Colonic mucosa (tissue), 4 donors: ENCODE data around the gene ID3. TPM values are rescaled to one million over a fixed set of nuclear protein-coding genes. Genes with fewer than 3 reads are reported as not detected.
A peak's percentile ranks its signal among the peaks of the same experiment; 100 is the strongest.
"Not testable (repeated sequence)": the region's sequence is repeated elsewhere in the genome, so short reads cannot be mapped to it uniquely, and the experiment has no call there.

Source experiments
- DNase-seq: peaks from one replicate; pipeline ENCODE4 v3.0.0-alpha.2; 2020
- H3K27ac ChIP-seq: fragments of 200-600 bp; one replicate; pipeline ENCODE4 v1.8.0; 2021
- H3K27me3 ChIP-seq: fragments of 200-600 bp; one replicate; pipeline ENCODE4 v1.8.0; 2021
- H3K36me3 ChIP-seq: fragments of 200-600 bp; one replicate; pipeline ENCODE4 v1.8.0; 2021
- H3K4me1 ChIP-seq: fragments of 200-600 bp; one replicate; pipeline ENCODE4 v1.8.0; 2021; ENCODE audit warnings: mild to moderate bottlenecking
- H3K4me3 ChIP-seq: fragments of 200-600 bp; one replicate; pipeline ENCODE4 v1.8.0; 2021
- H3K9ac ChIP-seq, 2 donors: one replicate each; pipeline ENCODE4 v1.7.0; 2013; ENCODE audit warnings: control low read depth in 2 of 2, low read depth in 2 of 2, low read length in 2 of 2
- H3K9me3 ChIP-seq: fragments of 200-600 bp; one replicate; pipeline ENCODE4 v1.8.0; 2021
- intact Hi-C: fragments of 100-400 bp; cut with DNase I; formaldehyde crosslinking; loops from one replicate; pipeline ENCODE4 v1.14.1; 2022
- total RNA-seq, 2 donors: library from RNA; stranded (reverse); fragmentation: NEBNext Ultra II Directional in 1 of 2; extraction: Animal tissue kit (Norgen Biotek cat#: 25700) in 1 of 2; gene quantifications; one replicate each; pipeline ENCODE4 v1.2.1, GENCODE V29; 2021
- TF ChIP-seq, protein P1 (sequence below): fragments of 200-600 bp; IDR thresholded peaks from one replicate; pipeline ENCODE4 v1.8.0; 2022; ENCODE audit warnings: antibody characterized with exemption, mild to moderate bottlenecking
- donor health status: healthy.
- donor health status: DM: no; HTN: no; CAD: no.
- donor health status: DM: no; HTN: no; CAD: no.

ID3 gene
- total RNA-seq, 2 donors from 2014 or later, result 106 to 221 TPM

DNA sequence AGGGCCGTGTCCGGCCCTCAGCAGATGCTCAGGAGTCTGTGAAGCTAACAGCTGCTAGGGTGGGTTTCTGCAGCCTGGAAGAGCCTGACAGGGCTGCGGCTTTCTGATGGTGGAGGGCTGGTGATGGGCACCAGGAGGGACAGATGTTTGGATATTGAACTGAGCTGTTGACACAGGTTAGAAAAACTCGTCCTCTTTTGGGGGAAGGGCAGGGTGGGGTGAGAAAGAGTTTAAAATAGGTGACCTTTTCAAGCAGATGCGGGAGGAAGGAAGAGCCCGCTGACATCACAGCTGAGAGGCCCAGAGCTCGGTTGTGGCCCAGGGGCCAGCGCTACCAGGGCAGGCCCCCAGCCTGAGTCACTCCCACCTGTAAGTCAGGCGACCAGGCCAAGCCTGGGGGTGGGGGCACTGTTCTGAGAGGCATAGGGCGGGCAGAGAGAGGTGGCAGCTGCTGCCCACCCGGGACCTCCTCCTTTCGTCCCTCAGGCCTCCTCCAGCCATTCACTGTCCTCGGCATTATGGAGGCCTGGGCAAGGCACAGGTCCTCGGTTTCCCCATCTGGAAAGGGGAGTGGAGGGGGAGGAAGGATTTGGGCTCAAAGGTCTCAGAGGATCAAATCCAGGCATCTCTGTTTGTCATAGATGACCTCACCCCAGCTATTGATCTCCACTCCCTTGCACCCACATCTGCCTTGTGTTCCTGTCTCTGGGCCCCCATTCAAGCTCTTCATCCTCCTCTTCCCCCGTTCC is 32.3 kb upstream of the ID3 start:
- intact Hi-C loops, result no loop called here
- TF ChIP-seq, protein P1, sequence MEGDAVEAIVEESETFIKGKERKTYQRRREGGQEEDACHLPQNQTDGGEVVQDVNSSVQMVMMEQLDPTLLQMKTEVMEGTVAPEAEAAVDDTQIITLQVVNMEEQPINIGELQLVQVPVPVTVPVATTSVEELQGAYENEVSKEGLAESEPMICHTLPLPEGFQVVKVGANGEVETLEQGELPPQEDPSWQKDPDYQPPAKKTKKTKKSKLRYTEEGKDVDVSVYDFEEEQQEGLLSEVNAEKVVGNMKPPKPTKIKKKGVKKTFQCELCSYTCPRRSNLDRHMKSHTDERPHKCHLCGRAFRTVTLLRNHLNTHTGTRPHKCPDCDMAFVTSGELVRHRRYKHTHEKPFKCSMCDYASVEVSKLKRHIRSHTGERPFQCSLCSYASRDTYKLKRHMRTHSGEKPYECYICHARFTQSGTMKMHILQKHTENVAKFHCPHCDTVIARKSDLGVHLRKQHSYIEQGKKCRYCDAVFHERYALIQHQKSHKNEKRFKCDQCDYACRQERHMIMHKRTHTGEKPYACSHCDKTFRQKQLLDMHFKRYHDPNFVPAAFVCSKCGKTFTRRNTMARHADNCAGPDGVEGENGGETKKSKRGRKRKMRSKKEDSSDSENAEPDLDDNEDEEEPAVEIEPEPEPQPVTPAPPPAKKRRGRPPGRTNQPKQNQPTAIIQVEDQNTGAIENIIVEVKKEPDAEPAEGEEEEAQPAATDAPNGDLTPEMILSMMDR, result no peak
- Histone ChIP-seq H3K4me1 (no peaks in the 10 kb centered on the region), H3K36me3 (no peaks in the 10 kb centered on the region), H3K27me3 (no peaks in the 10 kb centered on the region), H3K4me3 (no peak overlapping the region), H3K9me3 (no peaks in the 10 kb centered on the region), H3K9ac (peak overlapping the region in 1 of 2 donors; percentile 24), H3K27ac (no peak overlapping the region)
- no peak for DNase-seq

DNA sequence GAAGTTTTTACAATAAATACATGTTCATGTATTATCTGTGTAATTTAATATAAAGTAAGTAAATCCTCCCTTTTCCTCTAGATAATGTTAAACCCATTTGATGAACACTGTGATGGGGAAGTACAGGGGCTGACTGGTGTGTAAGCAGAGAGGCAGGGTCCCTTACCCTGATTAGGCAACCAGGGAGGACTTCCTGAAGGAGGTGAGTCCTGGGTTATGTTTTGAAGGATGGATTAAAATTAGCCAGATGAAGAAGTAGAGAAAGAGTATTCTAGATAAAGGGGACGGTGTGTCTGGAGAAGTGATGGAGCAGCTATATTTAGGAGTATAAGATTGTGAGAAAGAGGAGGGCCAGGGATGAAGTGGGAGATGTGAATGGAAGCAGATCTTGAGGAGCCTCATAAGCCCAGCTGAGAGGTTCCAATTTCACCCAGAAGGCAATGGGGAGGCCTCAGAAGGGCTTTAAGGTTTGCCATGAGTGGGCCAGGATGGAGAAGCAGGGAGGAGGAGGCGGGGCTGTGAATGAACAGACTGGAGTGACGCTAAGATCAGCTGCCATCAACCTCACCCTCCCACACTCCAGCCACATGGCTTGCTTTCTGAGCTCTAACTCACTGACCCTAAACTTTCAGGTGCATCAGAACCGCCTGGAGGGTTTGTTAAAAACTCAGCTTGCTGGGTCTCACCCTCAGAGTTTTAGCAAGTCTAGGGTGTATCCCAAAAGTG is 30.9 kb upstream of the ID3 start:
- Histone ChIP-seq H3K9ac (no peak overlapping the region), H3K27me3 (no peaks in the 10 kb centered on the region), H3K9me3 (no peaks in the 10 kb centered on the region), H3K4me3 (no peak overlapping the region), H3K4me1 (no peaks in the 10 kb centered on the region), H3K36me3 (no peaks in the 10 kb centered on the region), H3K27ac (no peak overlapping the region)
- intact Hi-C loops, result no loop called here
- TF ChIP-seq, protein P1, result no peak
- DNase-seq, result no peak

DNA sequence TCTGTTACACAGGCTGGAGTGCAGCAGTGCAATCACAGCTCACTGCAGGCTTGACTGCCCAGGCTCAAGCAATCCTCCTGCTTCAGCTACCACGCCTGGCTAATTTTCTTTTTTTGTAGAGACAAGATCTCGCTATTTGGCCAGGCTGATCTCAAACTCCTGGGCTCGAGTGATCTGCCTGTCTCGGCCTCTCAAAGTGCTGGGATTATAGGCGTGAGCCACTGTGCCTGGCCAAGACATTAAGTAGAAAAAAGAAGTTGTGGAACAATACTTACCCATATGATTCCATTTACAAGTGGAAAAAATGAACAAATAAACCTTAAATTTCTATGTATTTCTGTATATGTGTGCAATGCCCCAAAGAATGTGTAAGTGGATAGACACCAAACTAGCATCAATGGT is 30.3 kb upstream of the ID3 start:
- Histone ChIP-seq H3K27me3 (no peaks in the 10 kb centered on the region), H3K27ac (no peak overlapping the region), H3K4me3 (no peak overlapping the region), H3K9ac (no peak overlapping the region), H3K9me3 (no peaks in the 10 kb centered on the region), H3K4me1 (no peaks in the 10 kb centered on the region), H3K36me3 (no peaks in the 10 kb centered on the region)
- DNase-seq, result no peak
- TF ChIP-seq, protein P1, result no peak
- intact Hi-C loops, result no loop called here

DNA sequence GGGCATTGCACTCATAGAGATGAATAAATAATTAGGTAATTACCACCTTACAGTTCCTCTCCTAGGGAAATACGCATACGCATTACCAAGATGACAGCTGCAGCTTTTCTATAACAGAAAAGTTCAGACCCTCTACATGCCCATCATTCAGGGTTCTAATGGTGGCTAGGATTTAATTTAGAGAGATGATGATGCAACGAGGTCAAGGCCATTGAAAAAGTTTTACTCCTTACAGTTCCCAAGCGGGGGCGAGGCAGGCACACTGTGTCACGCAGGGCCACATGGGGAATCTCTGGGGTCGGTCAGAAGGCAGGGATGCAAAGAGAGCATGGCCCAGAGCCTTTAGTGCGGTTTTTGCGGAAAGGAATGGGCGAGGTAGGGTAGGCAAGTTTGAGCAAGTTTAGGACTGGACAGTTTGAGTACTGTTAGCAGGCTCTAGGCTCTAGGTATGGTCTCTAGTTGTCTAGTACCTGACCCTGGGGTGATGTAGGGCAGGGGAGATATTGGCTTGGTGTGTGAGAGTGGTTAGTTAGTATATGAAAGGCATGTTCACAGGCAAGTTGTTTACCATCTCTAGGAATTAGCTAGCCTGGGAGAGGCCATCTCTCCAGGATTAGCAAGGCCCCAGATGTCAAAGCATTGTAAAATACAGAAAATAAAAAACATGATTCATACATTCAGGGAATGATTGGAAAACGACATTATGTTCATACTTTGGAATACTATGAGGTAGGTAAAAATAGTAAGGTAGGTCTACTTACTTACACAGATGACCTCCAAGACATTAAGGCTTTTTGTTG is 29.6 kb upstream of the ID3 start:
- TF ChIP-seq, protein P1, result no peak
- Histone ChIP-seq H3K9me3 (no peaks in the 10 kb centered on the region), H3K27ac (no peak overlapping the region), H3K4me3 (no peak overlapping the region), H3K4me1 (no peaks in the 10 kb centered on the region), H3K9ac (no peak overlapping the region), H3K27me3 (no peaks in the 10 kb centered on the region), H3K36me3 (no peaks in the 10 kb centered on the region)
- intact Hi-C loops, result no loop called here
- DNase-seq, result no peak

DNA sequence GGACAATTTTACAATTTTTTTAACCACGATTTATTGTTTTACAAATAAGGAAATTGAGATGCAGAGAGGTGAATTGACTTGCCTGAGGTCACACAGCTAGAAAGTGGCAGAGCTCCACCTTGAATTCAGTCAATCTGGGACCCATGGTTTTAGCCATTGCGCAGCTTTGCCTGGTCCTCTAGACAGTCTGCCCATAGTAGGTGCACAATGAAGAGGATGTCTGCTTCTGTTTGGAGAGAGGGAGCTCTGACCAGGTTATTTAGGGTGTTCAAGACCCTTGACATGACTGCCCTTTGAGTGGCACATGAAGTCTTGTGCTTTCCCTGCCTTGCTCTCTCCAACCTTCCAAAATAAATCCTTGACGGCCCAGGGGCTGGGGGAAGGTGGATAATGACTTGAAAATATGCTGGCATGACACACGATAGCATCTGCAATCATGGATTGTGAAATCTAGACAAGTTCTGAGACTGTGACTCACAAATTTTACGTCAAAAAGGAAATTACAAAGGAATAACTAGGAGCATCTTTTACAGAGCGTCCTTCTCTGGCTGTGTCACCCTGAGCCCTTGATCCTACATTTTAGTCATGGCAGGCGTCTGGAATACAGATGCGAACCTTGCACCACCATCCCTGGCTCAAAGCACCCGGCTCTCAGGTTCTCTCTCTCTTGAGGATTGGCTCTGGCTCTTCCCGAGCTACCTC is 26.2 kb upstream of the ID3 start:
- no peak overlapping the region for H3K4me3 ChIP-seq
- no peak for DNase-seq
- H3K36me3 ChIP-seq, result no peaks in the 10 kb centered on the region
- TF ChIP-seq, protein P1, result no peak
- no peaks in the 10 kb centered on the region for H3K9me3 ChIP-seq
- no peaks in the 10 kb centered on the region for H3K27me3 ChIP-seq
- H3K9ac ChIP-seq, result no peak overlapping the region
- H3K4me1 ChIP-seq, result no peaks in the 10 kb centered on the region
- intact Hi-C loops, result no loop called here
- no peak overlapping the region for H3K27ac ChIP-seq

DNA sequence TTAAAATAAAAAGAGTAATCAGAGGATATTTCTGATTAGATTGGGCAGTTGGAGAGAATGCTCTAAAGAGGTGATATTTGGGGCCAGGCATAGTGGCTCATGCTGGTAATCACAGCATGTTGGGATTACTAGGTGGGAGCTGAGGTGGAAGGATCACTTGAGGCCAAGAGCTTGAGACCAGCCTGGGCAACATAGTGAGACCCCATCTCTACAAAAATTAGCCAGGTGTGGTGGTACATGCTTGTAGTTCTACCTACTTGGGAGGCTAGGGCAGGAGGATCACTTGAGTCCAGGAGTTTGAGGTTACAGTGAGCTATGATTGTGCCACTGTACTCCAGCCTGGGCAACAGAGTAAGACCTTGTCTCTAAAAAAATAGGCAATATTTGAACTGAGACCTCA is 24.4 kb upstream of the ID3 start:
- H3K4me3 ChIP-seq, H3K9me3 ChIP-seq, DNase-seq, H3K27ac ChIP-seq, H3K9ac ChIP-seq, H3K4me1 ChIP-seq, H3K27me3 ChIP-seq, intact Hi-C loops, H3K36me3 ChIP-seq: not testable (repeated sequence)
